Endothelial cell of umbilical vein (primary cell): ENCODE data around the gene ARHGAP28. TPM values are rescaled to one million over a fixed set of nuclear protein-coding genes. Genes with fewer than 3 reads are reported as not detected.

Experiments
- BruUV-seq: library from RNA; stranded (reverse); fragments of 400-500 nt; replicated peaks from 2 replicates; lab custom pipeline; 2021; lab: Mats Ljungman, UMichigan
- CTCF ChIA-PET: fragments of 300-600, 350-600 bp; sonication (Branson Sonifier 250); formaldehyde crosslinking; loops from one replicate; lab custom pipeline; 2021; ENCODE audit warnings: antibody characterized with exemption, inconsistent platforms; lab: Charles Lee
- POLR2A ChIA-PET: fragments of 300-600, 350-600 bp; sonication (Branson Sonifier 250); formaldehyde crosslinking; loops from one replicate; lab custom pipeline; 2021; ENCODE audit warnings: antibody characterized with exemption, inconsistent platforms; lab: Charles Lee
- DNase-seq: peaks from one replicate; pipeline ENCODE4 v3.0.0-alpha.2; 2011; ENCODE audit warnings: low read depth, low spot score
- FAIRE-seq: peaks from 2 replicates; lab custom pipeline; 2011; peaks lifted over from hg19 to GRCh38; lab: Jason Lieb, UNC
- H2AFZ ChIP-seq: 2 replicates; pipeline ENCODE4 v1.6.0; 2012; ENCODE audit warnings: low read depth, low read length, control low read depth, inconsistent platforms
- H3K27ac ChIP-seq: 2 replicates; pipeline ENCODE4 v1.5.1; 2011; ENCODE audit warnings: low read depth, mild to moderate bottlenecking, control low read depth, low read length, moderate library complexity; ENCODE audit not compliant: insufficient read depth
- H3K27me3 ChIP-seq, 2 experiments: 2 replicates each; pipeline versions ENCODE4 v1.6.0 to v1.6.1; 2011; ENCODE audit warnings: low read length in 2 of 2, mixed read lengths in 1 of 2; ENCODE audit not compliant: control insufficient read depth in 2 of 2, insufficient read depth in 2 of 2
- H3K36me3 ChIP-seq, 2 experiments: 2 replicates in 1 of 2; 3 replicates in 1 of 2; pipeline ENCODE4 v1.5.1; 2011; ENCODE audit warnings: low read length in 2 of 2, mild to moderate bottlenecking in 1 of 2, moderate library complexity in 1 of 2; ENCODE audit not compliant: control insufficient read depth in 2 of 2, insufficient read depth in 2 of 2; ENCODE audit errors: extremely low read depth in 1 of 2
- H3K4me1 ChIP-seq: 3 replicates; pipeline ENCODE4 v1.5.1; 2011; ENCODE audit warnings: mild to moderate bottlenecking, low read length; ENCODE audit not compliant: control insufficient read depth, insufficient read depth; ENCODE audit errors: extremely low read depth
- H3K4me2 ChIP-seq: 2 replicates; pipeline ENCODE4 v1.6.1; 2011; ENCODE audit warnings: low read length, control low read depth, mixed read lengths; ENCODE audit not compliant: insufficient read depth
- H3K4me3 ChIP-seq, 3 experiments: fragments of 200-600 bp in 1 of 3; sonication (generic), shearing (Covaris generic) in 1 of 3; replicated peaks in 1 of 3; 2 replicates each; pipeline ENCODE4 v1.5.1; 2011 to 2016; ENCODE audit warnings: control low read depth in 3 of 3, low read length in 3 of 3, mild to moderate bottlenecking in 2 of 3, inconsistent platforms in 1 of 3, low read depth in 1 of 3, moderate library complexity in 1 of 3; ENCODE audit not compliant: insufficient read depth in 1 of 3
- H3K79me2 ChIP-seq: 2 replicates; pipeline ENCODE4 v1.6.0; 2012; ENCODE audit warnings: low read length, inconsistent platforms; ENCODE audit not compliant: control insufficient read depth, insufficient read depth
- H3K9ac ChIP-seq: replicated peaks from 2 replicates; pipeline ENCODE3; 2011; ENCODE audit warnings: low read length, control low read depth; ENCODE audit not compliant: insufficient read depth; ENCODE audit errors: extremely low read depth
- H3K9me1 ChIP-seq: replicated peaks from 3 replicates; pipeline ENCODE4 v1.6.0; 2011; ENCODE audit warnings: mild to moderate bottlenecking, low read length; ENCODE audit not compliant: control insufficient read depth, insufficient read depth; ENCODE audit errors: extremely low read depth
- H3K9me3 ChIP-seq: replicated peaks from 2 replicates; pipeline ENCODE4 v1.5.1; 2012; ENCODE audit warnings: low read length, inconsistent platforms; ENCODE audit not compliant: control insufficient read depth, insufficient read depth
- H4K20me1 ChIP-seq: replicated peaks from 2 replicates; pipeline ENCODE3; 2011; ENCODE audit warnings: mild to moderate bottlenecking, low read length; ENCODE audit not compliant: control insufficient read depth, insufficient read depth; ENCODE audit errors: extremely low read depth
- EZH2 ChIP-seq: IDR thresholded peaks from 2 replicates; pipeline ENCODE4 v1.6.1; 2012; ENCODE audit warnings: borderline replicate concordance, low read depth, mild to moderate bottlenecking, moderate library complexity, low read length, inconsistent platforms; ENCODE audit not compliant: severe bottlenecking
- FOS ChIP-seq: IDR thresholded peaks from 2 replicates; pipeline ENCODE4 v1.6.1; 2011; ENCODE audit warnings: mild to moderate bottlenecking, low read length, moderate library complexity, borderline replicate concordance; ENCODE audit not compliant: insufficient read depth
- GATA2 ChIP-seq: IDR thresholded peaks from 2 replicates; pipeline ENCODE4 v1.7.0; 2011; ENCODE audit warnings: low read depth, mild to moderate bottlenecking, moderate library complexity, mixed read lengths, low read length; ENCODE audit not compliant: insufficient read length, insufficient read depth
- JUN ChIP-seq: IDR thresholded peaks from 2 replicates; pipeline ENCODE4 v1.6.1; 2011; ENCODE audit warnings: borderline replicate concordance, low read depth; ENCODE audit not compliant: insufficient read length, insufficient read depth
- MAX ChIP-seq: IDR thresholded peaks from 2 replicates; pipeline ENCODE4 v1.6.1; 2011; ENCODE audit not compliant: insufficient read depth, insufficient read length
- MYC ChIP-seq: IDR thresholded peaks from one replicate; pipeline ENCODE4 v1.6.1; 2011; ENCODE audit warnings: mild to moderate bottlenecking, low read depth, low read length
- POLR2A ChIP-seq: IDR thresholded peaks from 2 replicates; pipeline ENCODE4 v1.6.1; 2012; ENCODE audit warnings: low read depth, mild to moderate bottlenecking, control low read depth, low read length
- POLR2AphosphoS5 ChIP-seq: IDR thresholded peaks from 2 replicates; pipeline ENCODE4 v1.6.1; 2012; ENCODE audit warnings: low read depth, mild to moderate bottlenecking, control low read depth, low read length, moderate library complexity; ENCODE audit not compliant: insufficient read depth
- dilution Hi-C: fragments of 300-500 bp; cut with MboI; formaldehyde crosslinking; loops from one replicate; pipeline ENCODE4 v1.15.0; 2019; ENCODE audit warnings: low sequenced_read_pairs; ENCODE audit not compliant: extremely low pct_ligation_motif_present
- intact Hi-C: fragments of 100-400 bp; cut with micrococcal nuclease; formaldehyde crosslinking; loops from one replicate; pipeline ENCODE4 v1.10.0; 2022
- polyA plus RNA-seq, 4 experiments: library from polyadenylated mRNA; depleted of rRNA in 3 of 4; stranded (reverse) in 3 of 4; unstranded in 1 of 4; fragments of >200 nt; gene quantifications; 2 replicates each; pipeline versions ENCODE4 v1.2.1 to v1.2.3, GENCODE V29; 2011 to 2012; ENCODE audit warnings: missing spikeins in 1 of 4
- total RNA-seq: library from RNA; stranded (reverse); gene quantifications from 2 replicates; pipeline ENCODE4 v1.2.3, GENCODE V29; 2021
- TF ChIP-seq, protein P1 (sequence below), 2 donors: IDR thresholded peaks; 1 replicate in 1 of 2; 2 replicates in 1 of 2; pipeline ENCODE4 v1.5.1; 2011; ENCODE audit warnings: low read length in 2 of 2, mild to moderate bottlenecking in 2 of 2, moderate library complexity in 2 of 2, control low read depth in 1 of 2, inconsistent platforms in 1 of 2, low read depth in 1 of 2; ENCODE audit not compliant: insufficient read depth in 1 of 2; ENCODE audit errors: extremely low read depth in 1 of 2

Gene ARHGAP28
- total and polyA plus RNA-seq, 2 donors (not counting 3 experiments of a cell fraction or from before 2014, with no cell fraction given) = 3.8 to 23.4 TPM

DNA sequence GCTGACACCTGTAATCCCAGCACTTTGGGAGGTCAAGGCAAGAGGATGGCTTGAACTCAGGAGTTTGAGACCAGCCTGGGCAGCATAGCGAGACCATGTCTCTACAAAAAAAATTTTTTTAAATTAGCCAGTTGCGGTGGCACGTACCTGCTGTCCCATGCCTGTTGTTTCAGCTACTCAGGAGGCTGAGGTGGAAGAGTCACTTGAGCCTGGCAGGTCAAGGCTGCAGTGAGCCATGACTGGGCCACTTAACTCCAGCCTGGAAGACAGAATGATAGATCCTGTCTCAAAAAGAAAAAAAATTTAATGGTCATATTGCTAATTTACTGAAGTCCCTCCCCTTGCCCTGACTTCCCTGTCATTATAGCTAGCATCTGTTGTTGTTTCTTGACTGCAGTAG lies 112.6 kb downstream of the ARHGAP28 start:
- Histone ChIP-seq H4K20me1 (no peaks in the 10 kb centered on the region), H3K27ac (no peak overlapping the region), H3K4me2 (no peak overlapping the region), H3K36me3 (no peaks in the 10 kb centered on the region), H3K4me1 (no peaks in the 10 kb centered on the region), H3K9ac (no peak overlapping the region), H3K9me3 (no peaks in the 10 kb centered on the region), H3K79me2 (no peaks in the 10 kb centered on the region), H3K27me3 (no peaks in the 10 kb centered on the region), H3K9me1 (peaks cover 2% of the 10 kb centered on the region), H3K4me3 (no peak overlapping the region), H2AFZ (no peak overlapping the region)
- DNase-seq = no peak
- ChIA-PET CTCF (no interaction called here), POLR2A (no interaction called here)
- TF ChIP-seq FOS (no peak), GATA2 (no peak), POLR2A (no peak), POLR2AphosphoS5 (no peak), MAX (no peak), EZH2 (no peak)
- BruUV-seq = no TSS peak
- no peak for FAIRE-seq
- intact Hi-C loops = no loop called here
- dilution Hi-C loops = no loop called here

- TF ChIP-seq POLR2AphosphoS5 (no peak), JUN (no peak), EZH2 (no peak), FOS (no peak), GATA2 (no peak), MAX (no peak), MYC (no peak), POLR2A (no peak)
- TF ChIP-seq, protein P1, sequence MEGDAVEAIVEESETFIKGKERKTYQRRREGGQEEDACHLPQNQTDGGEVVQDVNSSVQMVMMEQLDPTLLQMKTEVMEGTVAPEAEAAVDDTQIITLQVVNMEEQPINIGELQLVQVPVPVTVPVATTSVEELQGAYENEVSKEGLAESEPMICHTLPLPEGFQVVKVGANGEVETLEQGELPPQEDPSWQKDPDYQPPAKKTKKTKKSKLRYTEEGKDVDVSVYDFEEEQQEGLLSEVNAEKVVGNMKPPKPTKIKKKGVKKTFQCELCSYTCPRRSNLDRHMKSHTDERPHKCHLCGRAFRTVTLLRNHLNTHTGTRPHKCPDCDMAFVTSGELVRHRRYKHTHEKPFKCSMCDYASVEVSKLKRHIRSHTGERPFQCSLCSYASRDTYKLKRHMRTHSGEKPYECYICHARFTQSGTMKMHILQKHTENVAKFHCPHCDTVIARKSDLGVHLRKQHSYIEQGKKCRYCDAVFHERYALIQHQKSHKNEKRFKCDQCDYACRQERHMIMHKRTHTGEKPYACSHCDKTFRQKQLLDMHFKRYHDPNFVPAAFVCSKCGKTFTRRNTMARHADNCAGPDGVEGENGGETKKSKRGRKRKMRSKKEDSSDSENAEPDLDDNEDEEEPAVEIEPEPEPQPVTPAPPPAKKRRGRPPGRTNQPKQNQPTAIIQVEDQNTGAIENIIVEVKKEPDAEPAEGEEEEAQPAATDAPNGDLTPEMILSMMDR (IDR thresholded peaks at IDR 0.05; ENCODE audit: extremely low read depth in 1 of 2, insufficient read depth in 1 of 2, low read depth in 1 of 2, low read length in 2 of 2) = no peak
- ChIA-PET CTCF (no interaction called here), POLR2A (no interaction called here)
- no TSS peak for BruUV-seq
- dilution Hi-C loops (no loop called here), intact Hi-C loops (no loop called here)
- no peaks in the 10 kb centered on the region for H3K9me3 ChIP-seq
- FAIRE-seq (no peak), DNase-seq (no peak)
- no peaks in the 10 kb centered on the region for H3K4me1 ChIP-seq
- H3K27ac ChIP-seq = no peak overlapping the region
- H4K20me1 ChIP-seq = no peaks in the 10 kb centered on the region
- no peaks in the 10 kb centered on the region for H3K9me1 ChIP-seq
- H3K4me3 ChIP-seq = no peak overlapping the region
- no peaks in the 10 kb centered on the region for H3K79me2 ChIP-seq
- no peak overlapping the region for H3K4me2 ChIP-seq
- H3K27me3 ChIP-seq = no peaks in the 10 kb centered on the region
- no peak overlapping the region for H3K9ac ChIP-seq
- no peak overlapping the region for H2AFZ ChIP-seq
- H3K36me3 ChIP-seq = no peaks in the 10 kb centered on the region
Observed at GRCh38 chr18:6843308-6843707, 113.8 kb downstream of the ARHGAP28 start.
